AG09319 (cell line): Measurements from ENCODE around the gene STK32C.

ENCODE experiments used
- DNase-seq: peaks from one replicate; pipeline ENCODE4 v3.0.0-alpha.2; 2010; ENCODE audit warnings: low read depth; ENCODE audit errors: extremely low read depth
- TF ChIP-seq, protein P1 (sequence below): IDR thresholded peaks from 2 replicates; pipeline ENCODE4 v1.5.1; 2011; ENCODE audit warnings: low read depth, mild to moderate bottlenecking, inconsistent platforms, low read length, moderate library complexity

STK32C gene

DNA sequence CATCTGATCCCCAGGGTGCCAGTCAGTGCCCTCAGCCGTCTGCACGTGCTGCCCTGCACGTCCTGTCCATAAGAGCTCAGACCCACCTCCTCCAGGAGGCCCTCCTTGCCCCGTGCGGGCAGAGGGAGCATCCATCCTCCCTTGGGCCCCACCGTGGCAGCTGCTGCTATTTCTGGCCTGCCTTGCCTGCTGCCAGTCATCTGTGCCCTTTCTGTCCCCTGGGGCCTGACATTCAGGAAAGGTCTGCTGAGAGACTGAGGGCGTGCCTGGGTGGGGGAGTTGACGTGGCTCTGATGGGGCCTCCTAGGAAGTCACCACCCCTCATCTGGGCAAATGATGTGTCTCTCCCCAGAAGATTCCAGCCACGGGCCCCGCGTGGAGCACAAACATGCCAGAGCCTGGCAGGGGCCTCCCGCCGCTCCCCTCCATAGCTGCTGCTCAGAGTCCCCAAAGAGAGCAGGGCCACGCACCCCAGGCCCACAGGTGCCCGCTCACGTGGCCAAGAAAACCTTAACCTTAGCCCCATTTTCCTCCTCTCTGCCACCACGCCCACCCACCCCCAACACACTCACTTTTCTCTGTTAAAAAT lies 99.2 kb downstream of the STK32C start:
- TF ChIP-seq, protein P1, sequence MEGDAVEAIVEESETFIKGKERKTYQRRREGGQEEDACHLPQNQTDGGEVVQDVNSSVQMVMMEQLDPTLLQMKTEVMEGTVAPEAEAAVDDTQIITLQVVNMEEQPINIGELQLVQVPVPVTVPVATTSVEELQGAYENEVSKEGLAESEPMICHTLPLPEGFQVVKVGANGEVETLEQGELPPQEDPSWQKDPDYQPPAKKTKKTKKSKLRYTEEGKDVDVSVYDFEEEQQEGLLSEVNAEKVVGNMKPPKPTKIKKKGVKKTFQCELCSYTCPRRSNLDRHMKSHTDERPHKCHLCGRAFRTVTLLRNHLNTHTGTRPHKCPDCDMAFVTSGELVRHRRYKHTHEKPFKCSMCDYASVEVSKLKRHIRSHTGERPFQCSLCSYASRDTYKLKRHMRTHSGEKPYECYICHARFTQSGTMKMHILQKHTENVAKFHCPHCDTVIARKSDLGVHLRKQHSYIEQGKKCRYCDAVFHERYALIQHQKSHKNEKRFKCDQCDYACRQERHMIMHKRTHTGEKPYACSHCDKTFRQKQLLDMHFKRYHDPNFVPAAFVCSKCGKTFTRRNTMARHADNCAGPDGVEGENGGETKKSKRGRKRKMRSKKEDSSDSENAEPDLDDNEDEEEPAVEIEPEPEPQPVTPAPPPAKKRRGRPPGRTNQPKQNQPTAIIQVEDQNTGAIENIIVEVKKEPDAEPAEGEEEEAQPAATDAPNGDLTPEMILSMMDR, result no peak
- DNase-seq, result no peak

DNA sequence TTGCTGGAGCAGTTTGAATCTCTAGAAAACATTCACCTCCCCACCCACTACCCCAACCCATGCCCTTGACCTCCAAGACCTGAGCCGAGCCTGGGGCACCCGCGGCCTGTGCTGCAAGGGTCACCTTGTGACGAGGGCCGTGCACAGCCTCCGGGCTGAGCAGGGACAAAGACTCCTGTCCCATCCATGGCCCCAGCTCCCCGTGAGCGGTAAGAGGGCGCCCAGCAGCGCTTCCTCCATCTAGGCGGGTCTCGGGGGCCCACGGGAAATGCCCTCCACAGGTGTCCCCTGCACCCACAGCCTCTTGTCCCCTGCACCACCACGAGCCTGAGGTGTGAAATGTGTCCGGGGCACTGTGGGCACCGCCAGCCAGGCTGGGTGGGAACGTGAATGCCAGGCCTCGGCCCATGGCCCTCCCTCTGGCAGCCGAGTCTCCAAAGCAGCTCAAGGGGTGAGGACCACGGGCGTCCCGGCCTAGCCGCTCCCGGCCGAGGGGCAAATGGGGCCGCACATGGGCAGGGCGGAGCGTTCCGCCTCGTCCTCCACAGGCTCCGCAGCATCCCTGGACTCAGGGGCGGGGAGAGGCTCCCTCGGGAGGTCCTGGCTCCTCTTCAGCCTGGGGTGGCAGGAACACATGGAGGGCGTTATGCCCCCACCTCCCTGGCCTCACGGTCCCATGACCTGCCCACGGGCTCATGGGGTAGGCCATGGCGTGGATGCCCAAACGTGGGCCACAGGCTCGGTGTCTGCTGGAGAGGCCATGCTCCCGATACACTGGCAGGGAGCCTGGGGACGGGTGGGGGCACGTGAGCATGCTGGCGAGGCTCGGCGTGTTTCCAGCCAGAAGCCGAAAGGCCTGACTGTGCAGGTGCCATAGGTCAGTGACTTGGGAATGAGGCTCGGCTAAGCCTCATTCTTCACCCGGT lies 100.0 kb downstream of the STK32C start:
- no peak for DNase-seq
- TF ChIP-seq, protein P1, result no peak

DNA sequence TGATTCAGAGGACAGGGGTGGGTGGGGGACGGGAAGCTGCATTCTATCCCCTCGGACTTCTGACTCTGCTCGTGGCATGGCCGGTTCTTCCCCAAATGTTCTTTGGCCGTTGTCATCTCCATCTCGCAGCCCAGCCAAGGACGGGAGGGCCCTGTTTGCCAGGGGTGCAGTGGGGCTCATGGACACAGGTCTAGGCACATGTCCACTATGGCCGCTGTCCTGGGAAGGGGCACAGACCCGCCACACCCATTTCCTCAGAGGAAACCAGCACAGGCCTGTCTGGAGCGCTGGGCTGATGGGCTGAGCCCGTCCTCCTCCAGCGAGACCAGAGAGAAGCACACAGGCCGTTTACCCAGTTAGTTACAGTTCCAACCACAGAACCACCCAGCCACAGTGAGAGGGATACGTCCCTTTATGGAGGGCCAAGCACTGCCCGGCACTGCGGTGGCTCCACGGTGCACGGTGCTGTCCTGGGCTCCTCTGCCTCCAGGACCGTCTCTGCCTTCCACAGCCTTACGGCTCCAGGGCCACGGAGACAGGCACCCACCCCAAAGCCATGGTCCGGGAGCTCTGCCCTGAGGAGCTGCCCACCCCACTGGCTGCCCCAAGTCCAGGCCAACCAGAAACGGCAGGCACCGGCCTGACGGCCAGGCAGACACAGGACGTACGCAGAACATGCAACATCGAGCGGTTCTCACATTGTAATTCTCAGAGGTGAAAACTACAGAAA lies 100.8 kb downstream of the STK32C start:
- TF ChIP-seq, protein P1, result no peak
- no peak for DNase-seq

DNA sequence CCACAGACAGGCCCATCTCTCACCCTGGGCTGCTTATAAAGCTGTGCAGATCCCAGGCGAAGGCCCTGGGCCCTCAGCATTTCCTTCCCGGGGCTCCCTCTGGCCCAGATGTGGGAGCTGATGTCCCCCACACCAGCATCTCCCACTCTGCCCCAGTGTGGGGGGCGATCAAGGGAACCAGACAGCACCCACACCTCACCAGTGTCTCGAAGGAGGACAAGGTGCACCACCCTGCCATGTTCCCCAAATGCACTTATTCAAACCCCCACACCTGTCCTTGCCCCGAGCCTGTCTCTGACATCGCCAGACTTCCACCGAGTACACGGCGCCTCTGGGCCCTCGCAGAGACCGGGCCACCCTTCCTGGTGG lies 101.4 kb downstream of the STK32C start:
- TF ChIP-seq, protein P1, result no peak
- DNase-seq, result no peak

DNA sequence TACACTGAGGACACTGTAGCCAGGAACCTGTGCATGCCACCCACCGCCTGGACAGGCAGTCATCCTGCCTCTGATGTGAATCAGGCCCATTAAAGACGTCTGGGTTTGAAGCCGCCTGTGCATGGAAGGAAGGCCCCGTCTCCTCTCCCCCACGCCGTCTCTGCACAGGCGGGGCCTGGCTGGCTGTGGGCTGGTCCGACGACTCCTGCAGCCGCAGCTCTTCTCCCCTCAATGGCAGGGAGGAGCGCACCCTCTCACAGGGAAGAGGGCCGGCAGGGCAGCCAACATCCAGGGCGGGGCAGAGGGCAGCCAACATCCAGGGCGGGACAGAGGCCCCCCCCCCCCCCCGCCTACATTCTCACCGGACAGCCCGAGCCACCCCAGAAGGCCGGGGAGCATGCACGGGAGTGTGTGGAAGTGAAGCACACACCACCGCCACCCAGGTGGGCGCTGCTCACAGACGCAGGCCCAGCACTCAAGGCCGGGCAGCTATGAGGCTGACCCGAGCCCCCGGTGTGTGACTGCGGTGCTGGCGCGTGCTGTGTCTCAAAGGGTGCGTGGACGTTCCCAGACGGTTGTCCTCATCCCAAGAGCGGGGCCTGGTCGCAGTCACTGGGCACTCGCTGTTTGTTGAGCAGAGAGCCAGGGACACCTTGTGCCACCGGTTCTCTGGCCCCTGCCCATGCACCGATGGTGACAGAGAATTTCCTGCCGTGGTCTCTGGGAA lies 101.9 kb downstream of the STK32C start:
- DNase-seq, result no peak
- TF ChIP-seq, protein P1, result no peak

DNA sequence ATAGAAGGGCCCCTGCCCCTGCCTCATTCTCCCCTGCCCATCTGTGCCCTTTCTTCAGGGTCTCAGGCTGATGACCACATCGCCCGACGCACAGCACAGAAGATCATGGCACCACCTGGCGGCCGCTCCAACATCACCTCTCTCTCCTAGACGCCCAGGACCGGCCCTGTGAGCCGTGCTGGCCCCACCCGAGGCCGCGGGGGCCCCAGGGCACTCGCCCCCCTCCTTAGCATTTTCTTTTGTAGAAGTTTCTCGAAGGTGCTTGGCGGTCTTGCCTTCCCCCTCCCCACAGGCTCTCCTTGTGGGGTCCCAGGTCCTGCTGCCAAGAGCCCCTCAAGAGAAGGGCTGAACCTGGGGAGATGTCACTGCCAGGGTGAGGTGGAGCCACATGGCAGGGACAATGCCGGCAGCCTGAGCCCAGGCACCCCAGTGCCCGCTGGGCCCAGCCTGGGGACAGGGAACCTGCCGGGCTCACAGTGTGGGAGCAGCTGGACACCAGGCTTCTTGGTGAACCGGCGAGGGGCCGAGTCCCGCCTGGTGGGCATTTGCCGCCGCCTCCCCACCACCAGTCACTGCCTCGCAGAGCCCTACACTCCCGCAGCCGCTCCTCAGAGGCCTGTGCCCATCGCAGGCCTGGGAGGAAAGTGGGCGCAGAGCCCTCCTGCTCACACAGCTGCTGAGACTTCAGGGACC lies 102.8 kb downstream of the STK32C start:
- DNase-seq, result no peak
- TF ChIP-seq, protein P1, result no peak
